ENCODE data around the gene HERPUD2.

HERPUD2 gene

GRCh38 chr7:35735396-35735795 is 40.5 kb upstream of the HERPUD2 start:
- no peaks in the 10 kb centered on the region for H3K79me2 ChIP-seq (ENCODE audit: control insufficient read depth, low read length)
- no peaks in the 10 kb centered on the region for H4K20me1 ChIP-seq (ENCODE audit: control insufficient read depth, insufficient read depth, low read depth, low read length)
- no peak overlapping the region for H3K4me3 ChIP-seq (ENCODE audit: low read length)
- H3K27ac ChIP-seq (ENCODE audit: low read depth, low read length), result no peak overlapping the region
- no peaks in the 10 kb centered on the region for H3K36me3 ChIP-seq (ENCODE audit: control insufficient read depth, low read length)
- H3K4me1 ChIP-seq (ENCODE audit: control insufficient read depth, low read length), result peaks cover 43% of the 10 kb centered on the region
- no peaks in the 10 kb centered on the region for H3K27me3 ChIP-seq (ENCODE audit: control insufficient read depth, low read length)
- H3K4me2 ChIP-seq (ENCODE audit: low read length), result no peak overlapping the region
- no peaks in the 10 kb centered on the region for H3K9me2 ChIP-seq (replicated peaks; ENCODE audit: control insufficient read depth, low read length)
- TF ChIP-seq CTCF (IDR thresholded peaks at IDR 0.05; ENCODE audit: low read depth, low read length, poor library complexity, severe bottlenecking), result no peak
- TF ChIP-seq EZH2phosphoT487 (IDR thresholded peaks at IDR 0.05; ENCODE audit: borderline replicate concordance, low read length), result no peak
- no peaks in the 10 kb centered on the region for H3K9me3 ChIP-seq (ENCODE audit: control insufficient read depth, insufficient read depth, low read length)
- peaks cover 6% of the 10 kb centered on the region; the same call in 1 of the 2 replicates for H3F3A ChIP-seq (ENCODE audit: control insufficient read depth, insufficient read depth)

GRCh38 chr7:35734001-35734483 is 39.1 kb upstream of the HERPUD2 start:
- H3K9me3 ChIP-seq (ENCODE audit: control insufficient read depth, insufficient read depth, low read length), result no peaks in the 10 kb centered on the region
- H3K36me3 ChIP-seq (ENCODE audit: control insufficient read depth, low read length), result peaks cover 3% of the 10 kb centered on the region; the same call in 1 of the 2 replicates
- no peaks in the 10 kb centered on the region for H4K20me1 ChIP-seq (ENCODE audit: control insufficient read depth, insufficient read depth, low read depth, low read length)
- H3K27me3 ChIP-seq (ENCODE audit: control insufficient read depth, low read length), result no peaks in the 10 kb centered on the region
- H3K4me3 ChIP-seq (ENCODE audit: low read length), result no peak overlapping the region
- peaks cover 17% of the 10 kb centered on the region for H3F3A ChIP-seq (ENCODE audit: control insufficient read depth, insufficient read depth)
- TF ChIP-seq EZH2phosphoT487 (IDR thresholded peaks at IDR 0.05; ENCODE audit: borderline replicate concordance, low read length), result no peak
- TF ChIP-seq CTCF (IDR thresholded peaks at IDR 0.05; ENCODE audit: low read depth, low read length, poor library complexity, severe bottlenecking), result no peak
- H3K9me2 ChIP-seq (replicated peaks; ENCODE audit: control insufficient read depth, low read length), result no peaks in the 10 kb centered on the region
- H3K79me2 ChIP-seq (ENCODE audit: control insufficient read depth, low read length), result no peaks in the 10 kb centered on the region
- no peak overlapping the region for H3K4me2 ChIP-seq (ENCODE audit: low read length)
- H3K27ac ChIP-seq (ENCODE audit: low read depth, low read length), result no peak overlapping the region
- H3K4me1 ChIP-seq (ENCODE audit: control insufficient read depth, low read length), result peaks cover 53% of the 10 kb centered on the region

- no peaks in the 10 kb centered on the region for H4K20me1 ChIP-seq (ENCODE audit: control insufficient read depth, insufficient read depth, low read depth, low read length)
- H3K4me1 ChIP-seq (ENCODE audit: control insufficient read depth, low read length), result peaks cover 69% of the 10 kb centered on the region
- peak overlapping the region; percentile 84 for H3K4me2 ChIP-seq (ENCODE audit: low read length)
- H3K9me3 ChIP-seq (ENCODE audit: control insufficient read depth, insufficient read depth, low read length), result no peaks in the 10 kb centered on the region
- H3K79me2 ChIP-seq (ENCODE audit: control insufficient read depth, low read length), result no peaks in the 10 kb centered on the region
- H3K27me3 ChIP-seq (ENCODE audit: control insufficient read depth, low read length), result no peaks in the 10 kb centered on the region
- H3K4me3 ChIP-seq (ENCODE audit: low read length), result no peak overlapping the region
- H3K27ac ChIP-seq (ENCODE audit: low read depth, low read length), result peak overlapping the region; percentile 93
- no peak for TF ChIP-seq EZH2phosphoT487 (IDR thresholded peaks at IDR 0.05; ENCODE audit: borderline replicate concordance, low read length)
- no peak for TF ChIP-seq CTCF (IDR thresholded peaks at IDR 0.05; ENCODE audit: low read depth, low read length, poor library complexity, severe bottlenecking)
- H3K36me3 ChIP-seq (ENCODE audit: control insufficient read depth, low read length), result peaks cover 3% of the 10 kb centered on the region; the same call in 1 of the 2 replicates
- H3K9me2 ChIP-seq (replicated peaks; ENCODE audit: control insufficient read depth, low read length), result no peaks in the 10 kb centered on the region
- peaks cover 30% of the 10 kb centered on the region for H3F3A ChIP-seq (ENCODE audit: control insufficient read depth, insufficient read depth)
Measured at GRCh38 chr7:35731349-35731748, 36.4 kb upstream of the HERPUD2 start.
